Thyroid gland (tissue), 4 donors: ENCODE data around the gene DYNLT2. TPM values are rescaled to one million over a fixed set of nuclear protein-coding genes. Genes with fewer than 3 reads are reported as not detected.

Experiments
- DNase-seq, 2 donors: peaks; one replicate each; pipeline ENCODE4 v3.0.0-alpha.2; 2019
- H3K27ac ChIP-seq, 3 donors: fragments of 200-600 bp; sonication (generic); 1 replicate in 2 of 3; 2 replicates in 1 of 3; pipeline ENCODE4 v1.5.1; 2016 to 2019; ENCODE audit warnings: mild to moderate bottlenecking in 1 of 3, moderate library complexity in 1 of 3
- H3K27me3 ChIP-seq: fragments of 200-600 bp; sonication (generic); one replicate; pipeline ENCODE4 v1.5.1; 2019
- H3K36me3 ChIP-seq, 2 donors: fragments of 200-600 bp; sonication (generic); one replicate each; pipeline ENCODE4 v1.5.1; 2016 to 2019
- H3K4me1 ChIP-seq, 2 donors: fragments of 200-600 bp; sonication (generic); one replicate each; pipeline ENCODE4 v1.5.1; 2017 to 2019
- H3K4me3 ChIP-seq, 3 donors: fragments of 200-600 bp; sonication (generic); replicated peaks in 1 of 3; 1 replicate in 2 of 3; 2 replicates in 1 of 3; pipeline ENCODE4 v1.5.1; 2016; ENCODE audit warnings: mild to moderate bottlenecking in 1 of 3
- H3K9me3 ChIP-seq: fragments of 200-600 bp; sonication (generic); one replicate; pipeline ENCODE4 v1.5.1; 2017
- POLR2A ChIP-seq, 2 donors: fragments of 450-650 bp; IDR thresholded peaks; one replicate each; pipeline ENCODE4 v1.6.1; 2017; ENCODE audit warnings: antibody characterized with exemption in 2 of 2, mild to moderate bottlenecking in 2 of 2, moderate library complexity in 1 of 2
- WGBS, 2 donors: methylation state at CpG; one replicate each; pipeline ENCODE4 v1.1.5; 2017; 5-methylcytosine and 5-hydroxymethylcytosine counted together
- intact Hi-C: fragments of 100-400 bp; cut with DNase I; formaldehyde crosslinking; loops from one replicate; pipeline ENCODE4 v1.15.1; 2023
- total RNA-seq, 4 donors: library from RNA; depleted of rRNA; stranded (reverse); fragments of >200 nt; gene quantifications; one replicate each; pipeline ENCODE4 v1.2.3, GENCODE V29; 2016
- TF ChIP-seq, protein P1 (sequence below), 6 experiments: fragments of 200-600 bp in 3 of 6; fragments of 450-650 bp in 3 of 6; sonication (generic) in 3 of 6; IDR thresholded peaks; one replicate each; pipeline ENCODE4 v1.5.1; 2016 to 2019; ENCODE audit warnings: antibody characterized with exemption in 6 of 6, mild to moderate bottlenecking in 2 of 6, inconsistent platforms in 1 of 6, moderate library complexity in 1 of 6

Gene DYNLT2
- total RNA-seq, 4 donors from 2014 or later: 0.50 to 5.5 (median 2.5) TPM

DNA sequence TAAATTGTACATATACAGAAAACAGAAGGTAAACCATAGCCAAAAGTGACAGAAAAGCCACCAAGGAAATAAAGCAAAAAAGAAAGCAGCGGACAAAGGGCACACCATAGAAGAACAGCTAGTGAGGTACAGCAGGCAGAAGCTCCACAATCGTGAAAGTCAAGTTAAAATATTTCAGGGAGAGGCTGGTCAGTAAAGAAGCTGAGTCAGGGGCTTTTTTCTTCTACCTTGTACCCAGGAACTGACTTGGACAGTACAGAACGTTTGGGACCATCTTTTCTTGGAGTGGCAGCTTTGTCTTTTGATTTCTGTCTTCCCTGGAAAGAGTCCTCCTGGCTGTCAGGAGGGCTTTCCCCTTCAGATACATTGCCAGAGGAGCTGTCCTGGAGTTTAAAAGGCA lies 41.4 kb downstream of the DYNLT2 start:
- no peak overlapping the region for H3K4me3 ChIP-seq
- 83 to 87% methylated on average over 3 of the region's 3 CpGs for WGBS, 2 donors
- H3K9me3 ChIP-seq: no peaks in the 10 kb centered on the region
- no peak overlapping the region for H3K27ac ChIP-seq
- TF ChIP-seq, protein P1, sequence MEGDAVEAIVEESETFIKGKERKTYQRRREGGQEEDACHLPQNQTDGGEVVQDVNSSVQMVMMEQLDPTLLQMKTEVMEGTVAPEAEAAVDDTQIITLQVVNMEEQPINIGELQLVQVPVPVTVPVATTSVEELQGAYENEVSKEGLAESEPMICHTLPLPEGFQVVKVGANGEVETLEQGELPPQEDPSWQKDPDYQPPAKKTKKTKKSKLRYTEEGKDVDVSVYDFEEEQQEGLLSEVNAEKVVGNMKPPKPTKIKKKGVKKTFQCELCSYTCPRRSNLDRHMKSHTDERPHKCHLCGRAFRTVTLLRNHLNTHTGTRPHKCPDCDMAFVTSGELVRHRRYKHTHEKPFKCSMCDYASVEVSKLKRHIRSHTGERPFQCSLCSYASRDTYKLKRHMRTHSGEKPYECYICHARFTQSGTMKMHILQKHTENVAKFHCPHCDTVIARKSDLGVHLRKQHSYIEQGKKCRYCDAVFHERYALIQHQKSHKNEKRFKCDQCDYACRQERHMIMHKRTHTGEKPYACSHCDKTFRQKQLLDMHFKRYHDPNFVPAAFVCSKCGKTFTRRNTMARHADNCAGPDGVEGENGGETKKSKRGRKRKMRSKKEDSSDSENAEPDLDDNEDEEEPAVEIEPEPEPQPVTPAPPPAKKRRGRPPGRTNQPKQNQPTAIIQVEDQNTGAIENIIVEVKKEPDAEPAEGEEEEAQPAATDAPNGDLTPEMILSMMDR (IDR thresholded peaks at IDR 0.05): no peak
- TF ChIP-seq POLR2A (IDR thresholded peaks at IDR 0.05): no peak
- no peak for DNase-seq
- H3K27me3 ChIP-seq: no peaks in the 10 kb centered on the region
- peaks cover 22 to 36% of the 10 kb centered on the region in 2 donors for H3K36me3 ChIP-seq
- H3K4me1 ChIP-seq: no peaks in the 10 kb centered on the region
- intact Hi-C loops: no loop called here

DNA sequence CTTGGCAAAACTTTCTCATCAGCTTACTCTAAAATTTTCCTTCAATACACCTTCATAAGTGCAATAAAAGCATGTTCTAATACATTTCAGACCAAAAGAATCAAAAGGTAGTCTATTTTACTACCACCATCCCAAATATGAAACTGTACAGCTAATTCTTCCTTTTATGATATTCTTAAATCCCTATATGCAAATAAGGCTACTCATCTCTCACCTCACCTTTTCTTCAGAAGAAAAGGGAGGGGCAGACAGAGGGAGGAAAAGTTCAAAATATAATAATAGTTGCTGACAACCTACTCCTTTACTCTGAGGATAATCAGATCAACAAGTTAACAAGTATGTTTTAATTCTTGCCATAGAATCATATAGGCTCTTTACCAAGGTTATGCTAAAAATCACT lies 42.1 kb downstream of the DYNLT2 start:
- DNase-seq: no peak
- TF ChIP-seq, protein P1 (IDR thresholded peaks at IDR 0.05): no peak
- TF ChIP-seq POLR2A (IDR thresholded peaks at IDR 0.05): no peak
- Histone ChIP-seq H3K9me3 (no peaks in the 10 kb centered on the region), H3K4me1 (peaks cover 0 to under 1% of the 10 kb centered on the region in 2 donors), H3K4me3 (no peak overlapping the region), H3K36me3 (peaks cover 17 to 29% of the 10 kb centered on the region in 2 donors), H3K27me3 (no peaks in the 10 kb centered on the region), H3K27ac (no peak overlapping the region)
- intact Hi-C loops: loop anchor here (10.0 kb wide), 1 partner anchor 46 kb away; the partner anchor contains the start of genes DYNLT2 and ERMARD

- Histone ChIP-seq H3K4me3 (no peak overlapping the region), H3K27ac (no peak overlapping the region), H3K36me3 (peaks cover 13 to 23% of the 10 kb centered on the region in 2 donors), H3K27me3 (no peaks in the 10 kb centered on the region), H3K4me1 (peaks cover 12 to 16% of the 10 kb centered on the region in 2 donors), H3K9me3 (no peaks in the 10 kb centered on the region)
- TF ChIP-seq, protein P1 (IDR thresholded peaks at IDR 0.05): no peak
- TF ChIP-seq POLR2A (IDR thresholded peaks at IDR 0.05): no peak
- 65 to 85% methylated on average over 2 of the region's 2 CpGs for WGBS, 2 donors
- intact Hi-C loops: loop anchor here (10.0 kb wide), 1 partner anchor 47 kb away; the partner anchor contains the start of genes DYNLT2 and ERMARD
- DNase-seq: no peak
Measured at GRCh38 chr6:169707772-169708171, 43.6 kb downstream of the DYNLT2 start.

- Histone ChIP-seq H3K4me3 (peak overlapping the region; percentile 62 to 83 (median 78)), H3K9me3 (no peaks in the 10 kb centered on the region), H3K4me1 (peaks cover 14 to 29% of the 10 kb centered on the region in 2 donors), H3K27me3 (no peaks in the 10 kb centered on the region), H3K27ac (peak overlapping the region; percentile 85 to 93 (median 88)), H3K36me3 (no peaks in the 10 kb centered on the region)
- TF ChIP-seq, protein P1 (IDR thresholded peaks at IDR 0.05): no peak
- TF ChIP-seq POLR2A (IDR thresholded peaks at IDR 0.05): no peak
- WGBS, 2 donors: 5 to 14% methylated on average over 3 to 22 of the region's 22 CpGs
- intact Hi-C loops: loop anchor here (10.0 kb wide), 1 partner anchor 52 kb away; the partner anchor contains the start of genes DYNLT2 and ERMARD
- no peak for DNase-seq
Measured at GRCh38 chr6:169702840-169703246, 48.5 kb downstream of the DYNLT2 start.

GRCh38 chr6:169701954-169702839 lies 49.2 kb downstream of the DYNLT2 start, which contains the start of the genes C6orf120 and WDR27:
TSS of gene C6orf120 (plus strand) at chr6:169702126. CDS start at chr6:169702460, 334 bp downstream.
TSS of gene WDR27 (minus strand) at chr6:169702029. CDS start at chr6:169689005, 13,024 bp downstream.
- Histone ChIP-seq H3K27ac (peak within 1 kb of the TSS; percentile 85 to 93 (median 88)), H3K9me3 (no peaks in the 10 kb centered on the region), H3K36me3 (no peaks in the 10 kb centered on the region), H3K27me3 (no peaks in the 10 kb centered on the region), H3K4me1 (peaks cover 14 to 29% of the 10 kb centered on the region in 2 donors), H3K4me3 (peak within 1 kb of the TSS; percentile 62 to 83 (median 78))
- peak; percentile 65 to 93 for TF ChIP-seq POLR2A (IDR thresholded peaks at IDR 0.05)
- TF ChIP-seq, protein P1 (IDR thresholded peaks at IDR 0.05): peak in 1 of 6 experiments; percentile 12
- DNase-seq: peak; percentile 96 to 97
- 0 to 1% methylated on average over 6 to 15 of the region's 92 CpGs for WGBS, 2 donors
- intact Hi-C loops: loop anchor here (10.0 kb wide), 1 partner anchor 53 kb away; the partner anchor contains the start of genes DYNLT2 and ERMARD
